HG02973 (cell line): ENCODE data around the gene SRRM4.
"Not testable (repeated sequence)": the region's sequence is repeated elsewhere in the genome, so short reads cannot be mapped to it uniquely, and the experiment has no call there.

Source experiments
- ATAC-seq: cut with Tn5 transposase; IDR thresholded peaks from one replicate; pipeline ENCODE4 v1.9.1; 2021; ENCODE audit warnings: moderate library complexity; ENCODE audit not compliant: unreplicated experiment

The SRRM4 gene

GRCh38 chr12:118981285-118982211 is at the start of gene SRRM4:
SRRM4 (plus strand) TSS chr12:118981541; CDS start chr12:118981883, 342 bp downstream.
- ATAC-seq: no peak

- no peak for ATAC-seq
Measured at GRCh38 chr12:118946256-118946655, 35.1 kb upstream of the SRRM4 start.

GRCh38 chr12:118958520-118958919 is 22.8 kb upstream of the SRRM4 start:
- ATAC-seq: no peak

GRCh38 chr12:118959348-118959747 is 22.0 kb upstream of the SRRM4 start:
- no peak for ATAC-seq

GRCh38 chr12:118959985-118960560 is 21.3 kb upstream of the SRRM4 start:
- no peak for ATAC-seq

- ATAC-seq: no peak
Measured at GRCh38 chr12:118960865-118961264, 20.5 kb upstream of the SRRM4 start.

GRCh38 chr12:118964988-118965387 is 16.4 kb upstream of the SRRM4 start:
- ATAC-seq: no peak

GRCh38 chr12:118970856-118971255 is 10.5 kb upstream of the SRRM4 start:
- ATAC-seq: no peak

- no peak for ATAC-seq
Measured at GRCh38 chr12:118972982-118973381, 8.4 kb upstream of the SRRM4 start.

GRCh38 chr12:118979763-118980406 is 1.5 kb upstream of the SRRM4 start:
- no peak for ATAC-seq

- ATAC-seq: no peak
Measured at GRCh38 chr12:118980407-118981014, 830 bp upstream of the SRRM4 start.

- no peak for ATAC-seq
Measured at GRCh38 chr12:118982302-118982701, 961 bp downstream of the SRRM4 start.

GRCh38 chr12:118982984-118983761 is 1.8 kb downstream of the SRRM4 start:
- ATAC-seq: no peak

- no peak for ATAC-seq
Measured at GRCh38 chr12:118984161-118984943, 3.0 kb downstream of the SRRM4 start.

GRCh38 chr12:118986050-118986449 is 4.7 kb downstream of the SRRM4 start:
- no peak for ATAC-seq

GRCh38 chr12:118999107-118999506 is 17.8 kb downstream of the SRRM4 start:
- no peak for ATAC-seq

- no peak for ATAC-seq
Measured at GRCh38 chr12:119005085-119005484, 23.7 kb downstream of the SRRM4 start.

- no peak for ATAC-seq
Measured at GRCh38 chr12:119005913-119006312, 24.6 kb downstream of the SRRM4 start.

GRCh38 chr12:119006746-119007145 is 25.4 kb downstream of the SRRM4 start:
- ATAC-seq: no peak

GRCh38 chr12:119008273-119008672 is 26.9 kb downstream of the SRRM4 start:
- not testable (repeated sequence) for ATAC-seq
